ENCODE data around the gene CCDC142.

CCDC142 gene

DNA sequence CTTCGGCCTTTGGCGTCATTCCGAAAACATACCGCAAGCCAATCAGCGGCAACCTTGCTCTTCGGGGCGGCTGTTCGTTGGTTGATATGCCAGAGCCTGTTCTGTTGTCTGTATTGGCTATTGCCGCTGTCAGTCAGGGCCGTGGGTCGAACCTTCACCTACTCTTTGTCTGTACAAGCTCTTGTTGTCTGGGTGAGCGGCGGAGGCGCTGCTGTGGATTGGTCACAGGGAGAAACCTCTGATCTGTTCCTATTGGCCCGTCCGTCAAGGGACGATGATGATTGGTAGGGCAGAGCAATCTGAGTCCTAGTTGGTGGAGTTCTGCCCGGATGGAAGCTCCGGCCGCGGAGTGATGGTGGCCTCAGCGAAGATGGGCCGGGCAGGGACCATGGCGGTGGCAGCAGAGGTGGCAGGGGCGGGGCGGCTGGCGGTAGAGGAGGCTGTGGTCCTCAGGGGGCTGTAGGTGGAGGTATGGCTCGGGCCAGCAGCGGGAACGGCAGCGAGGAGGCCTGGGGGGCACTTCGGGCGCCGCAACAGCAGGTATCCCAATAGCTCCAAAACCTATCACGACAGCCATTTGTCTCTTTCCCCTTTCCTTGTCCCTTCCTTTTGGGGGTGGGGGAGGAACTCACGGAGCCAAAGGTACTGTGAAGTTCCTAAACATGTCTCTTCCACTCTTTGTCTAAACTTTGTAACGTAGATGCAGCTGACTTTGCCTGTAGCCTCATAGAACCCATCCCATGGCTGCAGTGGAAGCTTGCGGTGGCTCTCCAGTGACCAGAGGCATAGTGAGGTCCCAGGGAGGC is 24.5 kb downstream of the CCDC142 start, which contains the start of gene WBP1:
WBP1 (plus strand) TSS at position 307 of the 806 bp plus-strand sequence; CDS start at position 472, 165 bp downstream.
- Histone ChIP-seq H3K36me3 (replicated peaks; ENCODE audit: insufficient read depth, low read length) (no peaks in the 10 kb centered on the region), H3F3A (ENCODE audit: insufficient read depth, low read length) (peaks cover 13% of the 10 kb centered on the region; the same call in 1 of the 2 replicates), H3K4me3 (ENCODE audit: low read length) (peak within 1 kb of the TSS; percentile 86), H3K9ac (ENCODE audit: low read length) (peak within 1 kb of the TSS; percentile 92), H3K9me2 (replicated peaks; ENCODE audit: insufficient read depth, low read length) (no peaks in the 10 kb centered on the region), H3K79me2 (ENCODE audit: low read length) (peaks cover 30% of the 10 kb centered on the region), H3K9me3 (replicated peaks; ENCODE audit: insufficient read depth, low read length) (no peaks in the 10 kb centered on the region), H3K4me1 (ENCODE audit: low read length) (peaks cover 16% of the 10 kb centered on the region), H3K27me3 (replicated peaks; ENCODE audit: insufficient read depth, low read length) (no peaks in the 10 kb centered on the region), H4K20me1 (ENCODE audit: insufficient read depth, low read length) (no peaks in the 10 kb centered on the region), H3K27ac (ENCODE audit: low read length) (peak within 1 kb of the TSS; percentile 97), H2AFZ (ENCODE audit: low read length) (peak within 1 kb of the TSS; percentile 85), H3K4me2 (ENCODE audit: low read depth, low read length) (peak within 1 kb of the TSS; percentile 86)
- peak; percentile 100 for DNase-seq
- TF ChIP-seq, protein P1, sequence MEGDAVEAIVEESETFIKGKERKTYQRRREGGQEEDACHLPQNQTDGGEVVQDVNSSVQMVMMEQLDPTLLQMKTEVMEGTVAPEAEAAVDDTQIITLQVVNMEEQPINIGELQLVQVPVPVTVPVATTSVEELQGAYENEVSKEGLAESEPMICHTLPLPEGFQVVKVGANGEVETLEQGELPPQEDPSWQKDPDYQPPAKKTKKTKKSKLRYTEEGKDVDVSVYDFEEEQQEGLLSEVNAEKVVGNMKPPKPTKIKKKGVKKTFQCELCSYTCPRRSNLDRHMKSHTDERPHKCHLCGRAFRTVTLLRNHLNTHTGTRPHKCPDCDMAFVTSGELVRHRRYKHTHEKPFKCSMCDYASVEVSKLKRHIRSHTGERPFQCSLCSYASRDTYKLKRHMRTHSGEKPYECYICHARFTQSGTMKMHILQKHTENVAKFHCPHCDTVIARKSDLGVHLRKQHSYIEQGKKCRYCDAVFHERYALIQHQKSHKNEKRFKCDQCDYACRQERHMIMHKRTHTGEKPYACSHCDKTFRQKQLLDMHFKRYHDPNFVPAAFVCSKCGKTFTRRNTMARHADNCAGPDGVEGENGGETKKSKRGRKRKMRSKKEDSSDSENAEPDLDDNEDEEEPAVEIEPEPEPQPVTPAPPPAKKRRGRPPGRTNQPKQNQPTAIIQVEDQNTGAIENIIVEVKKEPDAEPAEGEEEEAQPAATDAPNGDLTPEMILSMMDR (IDR thresholded peaks at IDR 0.05; ENCODE audit: low read length): no peak
- TF ChIP-seq EZH2 (optimal IDR thresholded peaks at IDR 0.05; ENCODE audit: low read depth, low read length) (no peak), EZH2phosphoT487 (IDR thresholded peaks at IDR 0.05; ENCODE audit: low read length) (no peak)

DNA sequence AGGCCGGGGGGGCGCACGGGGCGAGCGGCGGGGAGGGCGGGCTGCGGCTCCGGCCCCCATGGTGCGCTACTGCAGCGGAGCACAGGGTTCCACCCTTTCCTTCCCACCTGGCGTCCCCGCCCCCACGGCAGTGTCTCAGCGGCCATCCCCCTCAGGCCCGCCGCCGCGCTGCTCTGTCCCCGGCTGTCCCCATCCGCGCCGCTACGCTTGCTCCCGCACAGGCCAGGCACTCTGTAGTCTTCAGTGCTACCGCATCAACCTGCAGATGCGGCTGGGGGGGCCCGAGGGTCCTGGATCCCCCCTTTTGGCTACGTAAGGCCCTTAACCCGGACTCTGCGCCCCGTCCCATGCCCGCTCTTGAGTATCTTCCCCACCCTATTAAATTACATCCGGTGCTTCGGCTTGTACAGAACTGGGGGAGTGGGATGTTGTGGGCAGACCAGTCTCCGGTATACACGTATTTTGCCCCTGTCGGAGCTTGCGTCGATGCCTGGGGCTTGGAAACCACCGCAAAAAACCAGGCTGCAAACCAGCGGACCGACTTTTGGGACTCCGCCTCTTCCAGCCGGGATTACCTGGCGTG is 25.2 kb downstream of the CCDC142 start:
- TF ChIP-seq EZH2 (optimal IDR thresholded peaks at IDR 0.05; ENCODE audit: low read depth, low read length): no peak
- TF ChIP-seq, protein P1 (IDR thresholded peaks at IDR 0.05; ENCODE audit: low read length): no peak
- no peak for TF ChIP-seq EZH2phosphoT487 (IDR thresholded peaks at IDR 0.05; ENCODE audit: low read length)
- Histone ChIP-seq H3F3A (ENCODE audit: insufficient read depth, low read length) (peaks cover 13% of the 10 kb centered on the region; the same call in 1 of the 2 replicates), H3K4me1 (ENCODE audit: low read length) (peaks cover 19% of the 10 kb centered on the region), H4K20me1 (ENCODE audit: insufficient read depth, low read length) (no peaks in the 10 kb centered on the region), H2AFZ (ENCODE audit: low read length) (peak overlapping the region; percentile 83), H3K36me3 (replicated peaks; ENCODE audit: insufficient read depth, low read length) (no peaks in the 10 kb centered on the region), H3K79me2 (ENCODE audit: low read length) (peaks cover 23% of the 10 kb centered on the region), H3K9me3 (replicated peaks; ENCODE audit: insufficient read depth, low read length) (no peaks in the 10 kb centered on the region), H3K9ac (ENCODE audit: low read length) (peak overlapping the region; percentile 92), H3K27me3 (replicated peaks; ENCODE audit: insufficient read depth, low read length) (no peaks in the 10 kb centered on the region), H3K27ac (ENCODE audit: low read length) (peak overlapping the region; percentile 97), H3K4me2 (ENCODE audit: low read depth, low read length) (peak overlapping the region; percentile 86), H3K9me2 (replicated peaks; ENCODE audit: insufficient read depth, low read length) (no peaks in the 10 kb centered on the region), H3K4me3 (ENCODE audit: low read length) (peak overlapping the region; percentile 86)
- peak; percentile 85 for DNase-seq

GRCh38 chr2:74457129-74457548 is 25.7 kb downstream of the CCDC142 start:
- TF ChIP-seq, protein P1 (IDR thresholded peaks at IDR 0.05; ENCODE audit: low read length): no peak
- no peak for TF ChIP-seq EZH2 (optimal IDR thresholded peaks at IDR 0.05; ENCODE audit: low read depth, low read length)
- no peak for TF ChIP-seq EZH2phosphoT487 (IDR thresholded peaks at IDR 0.05; ENCODE audit: low read length)
- DNase-seq: no peak
- peaks cover 22% of the 10 kb centered on the region for H3K4me1 ChIP-seq (ENCODE audit: low read length)
- peak overlapping the region; percentile 92 for H3K9ac ChIP-seq (ENCODE audit: low read length)
- no peaks in the 10 kb centered on the region for H3K36me3 ChIP-seq (replicated peaks; ENCODE audit: insufficient read depth, low read length)
- peaks cover 23% of the 10 kb centered on the region for H3K79me2 ChIP-seq (ENCODE audit: low read length)
- no peaks in the 10 kb centered on the region for H3K9me3 ChIP-seq (replicated peaks; ENCODE audit: insufficient read depth, low read length)
- peak overlapping the region; percentile 85 for H2AFZ ChIP-seq (ENCODE audit: low read length)
- peak overlapping the region; percentile 86 for H3K4me2 ChIP-seq (ENCODE audit: low read depth, low read length)
- peak overlapping the region; percentile 86 for H3K4me3 ChIP-seq (ENCODE audit: low read length)
- no peaks in the 10 kb centered on the region for H3K27me3 ChIP-seq (replicated peaks; ENCODE audit: insufficient read depth, low read length)
- H3K9me2 ChIP-seq (replicated peaks; ENCODE audit: insufficient read depth, low read length): no peaks in the 10 kb centered on the region
- peak overlapping the region; percentile 97 for H3K27ac ChIP-seq (ENCODE audit: low read length)
- H3F3A ChIP-seq (ENCODE audit: insufficient read depth, low read length): peaks cover 13% of the 10 kb centered on the region; the same call in 1 of the 2 replicates
- no peaks in the 10 kb centered on the region for H4K20me1 ChIP-seq (ENCODE audit: insufficient read depth, low read length)

Data from MM.1S (cell line).